Mammary epithelial cell (primary cell): Measurements from ENCODE around the gene WDR49.

ENCODE experiments used
- EZH2 ChIP-seq: IDR thresholded peaks from 2 replicates; pipeline ENCODE4 v1.6.1; 2012; ENCODE audit warnings: low read length, inconsistent platforms, borderline replicate concordance
- TF ChIP-seq, protein P1 (sequence below), 2 donors: IDR thresholded peaks in 1 of 2; conservative IDR thresholded peaks in 1 of 2; 2 replicates each; pipeline ENCODE4 v1.5.1; 2011 to 2012; ENCODE audit warnings: inconsistent platforms in 2 of 2, low read length in 2 of 2, mild to moderate bottlenecking in 2 of 2, control low read depth in 1 of 2, low read depth in 1 of 2; ENCODE audit not compliant: insufficient read depth in 1 of 2; ENCODE audit errors: extremely low read depth in 1 of 2

DNA sequence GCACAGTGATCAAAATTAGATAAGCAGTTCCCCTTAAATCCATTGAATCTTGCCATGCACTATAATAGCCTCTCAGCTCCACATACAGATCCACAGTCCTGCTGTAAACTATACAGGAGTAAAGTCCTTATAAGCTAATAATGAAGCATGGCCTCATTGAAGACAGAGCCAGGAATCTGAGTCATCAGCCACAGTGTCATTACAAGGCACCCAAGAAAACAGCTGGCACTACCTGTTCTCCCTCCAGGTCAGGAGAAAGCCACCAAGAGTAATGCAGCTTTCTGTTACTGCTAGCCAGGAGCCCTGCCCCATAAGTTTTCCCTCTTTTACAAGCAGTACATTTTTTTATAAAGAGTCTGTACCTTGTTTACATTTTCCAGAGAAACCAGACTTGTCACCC lies 27.3 kb downstream of the WDR49 start:
- TF ChIP-seq EZH2: no peak
- TF ChIP-seq, protein P1, sequence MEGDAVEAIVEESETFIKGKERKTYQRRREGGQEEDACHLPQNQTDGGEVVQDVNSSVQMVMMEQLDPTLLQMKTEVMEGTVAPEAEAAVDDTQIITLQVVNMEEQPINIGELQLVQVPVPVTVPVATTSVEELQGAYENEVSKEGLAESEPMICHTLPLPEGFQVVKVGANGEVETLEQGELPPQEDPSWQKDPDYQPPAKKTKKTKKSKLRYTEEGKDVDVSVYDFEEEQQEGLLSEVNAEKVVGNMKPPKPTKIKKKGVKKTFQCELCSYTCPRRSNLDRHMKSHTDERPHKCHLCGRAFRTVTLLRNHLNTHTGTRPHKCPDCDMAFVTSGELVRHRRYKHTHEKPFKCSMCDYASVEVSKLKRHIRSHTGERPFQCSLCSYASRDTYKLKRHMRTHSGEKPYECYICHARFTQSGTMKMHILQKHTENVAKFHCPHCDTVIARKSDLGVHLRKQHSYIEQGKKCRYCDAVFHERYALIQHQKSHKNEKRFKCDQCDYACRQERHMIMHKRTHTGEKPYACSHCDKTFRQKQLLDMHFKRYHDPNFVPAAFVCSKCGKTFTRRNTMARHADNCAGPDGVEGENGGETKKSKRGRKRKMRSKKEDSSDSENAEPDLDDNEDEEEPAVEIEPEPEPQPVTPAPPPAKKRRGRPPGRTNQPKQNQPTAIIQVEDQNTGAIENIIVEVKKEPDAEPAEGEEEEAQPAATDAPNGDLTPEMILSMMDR (conservative IDR thresholded peaks at IDR 0.05 in 1 of 2, IDR thresholded peaks at IDR 0.05 in 1 of 2; ENCODE audit: extremely low read depth in 1 of 2, insufficient read depth in 1 of 2, low read depth in 1 of 2, low read length in 2 of 2): no peak
